ENCODE measurements around the gene ABHD17A.

ABHD17A gene

DNA sequence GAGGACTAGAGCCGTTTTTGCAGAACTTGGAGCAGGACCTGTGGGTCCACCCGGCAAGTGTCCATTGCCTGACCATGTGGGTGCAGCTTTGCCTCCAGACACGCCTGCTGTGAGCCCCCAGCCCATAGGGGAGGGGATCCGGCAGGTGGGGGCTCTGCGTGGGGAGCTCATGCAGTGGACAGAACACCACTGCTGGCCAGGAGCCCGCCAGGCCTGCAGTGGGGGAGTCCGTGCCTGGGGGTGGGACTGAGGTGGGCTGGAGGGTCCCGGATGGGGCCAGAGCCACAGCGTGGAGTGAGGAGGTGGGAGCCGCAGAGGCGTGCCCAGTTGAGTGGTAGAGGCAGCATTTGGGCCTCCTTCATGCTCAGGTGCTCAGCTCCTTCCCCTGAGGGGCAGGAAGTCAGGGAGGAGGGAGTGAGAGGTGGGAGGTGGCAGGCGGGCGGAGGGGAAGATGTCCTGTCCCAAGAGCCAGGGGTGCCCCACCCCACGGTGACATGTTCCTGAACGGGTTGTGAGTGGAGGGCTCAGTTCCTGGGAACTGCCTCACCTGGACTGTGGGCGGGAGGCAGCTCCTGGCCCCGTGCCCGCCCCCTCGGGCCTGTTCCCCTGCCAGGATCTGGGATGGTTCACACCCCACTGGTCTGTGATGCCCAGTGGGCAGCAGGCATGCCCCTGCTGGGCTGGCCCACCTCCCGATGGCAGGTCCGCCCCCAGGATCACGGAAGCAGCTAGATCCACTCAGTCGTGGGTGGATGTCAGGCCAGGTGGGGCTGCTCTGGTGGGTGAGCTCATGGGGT is 28.7 kb upstream of the ABHD17A start:
- TF ChIP-seq, protein P1, sequence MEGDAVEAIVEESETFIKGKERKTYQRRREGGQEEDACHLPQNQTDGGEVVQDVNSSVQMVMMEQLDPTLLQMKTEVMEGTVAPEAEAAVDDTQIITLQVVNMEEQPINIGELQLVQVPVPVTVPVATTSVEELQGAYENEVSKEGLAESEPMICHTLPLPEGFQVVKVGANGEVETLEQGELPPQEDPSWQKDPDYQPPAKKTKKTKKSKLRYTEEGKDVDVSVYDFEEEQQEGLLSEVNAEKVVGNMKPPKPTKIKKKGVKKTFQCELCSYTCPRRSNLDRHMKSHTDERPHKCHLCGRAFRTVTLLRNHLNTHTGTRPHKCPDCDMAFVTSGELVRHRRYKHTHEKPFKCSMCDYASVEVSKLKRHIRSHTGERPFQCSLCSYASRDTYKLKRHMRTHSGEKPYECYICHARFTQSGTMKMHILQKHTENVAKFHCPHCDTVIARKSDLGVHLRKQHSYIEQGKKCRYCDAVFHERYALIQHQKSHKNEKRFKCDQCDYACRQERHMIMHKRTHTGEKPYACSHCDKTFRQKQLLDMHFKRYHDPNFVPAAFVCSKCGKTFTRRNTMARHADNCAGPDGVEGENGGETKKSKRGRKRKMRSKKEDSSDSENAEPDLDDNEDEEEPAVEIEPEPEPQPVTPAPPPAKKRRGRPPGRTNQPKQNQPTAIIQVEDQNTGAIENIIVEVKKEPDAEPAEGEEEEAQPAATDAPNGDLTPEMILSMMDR (IDR thresholded peaks at IDR 0.05): no peak
- H3K9me3 Mint-ChIP-seq: no peaks in the 10 kb centered on the region
- no peaks in the 10 kb centered on the region for H3K27me3 Mint-ChIP-seq (ENCODE audit: low read depth, poor library complexity)
- DNase-seq: no peak
- H3K4me1 Mint-ChIP-seq: no peaks in the 10 kb centered on the region
- H3K36me3 Mint-ChIP-seq (ENCODE audit: low read depth): peaks cover 23% of the 10 kb centered on the region
- no peak overlapping the region for H3K4me3 Mint-ChIP-seq
- H3K27ac Mint-ChIP-seq: no peak overlapping the region

DNA sequence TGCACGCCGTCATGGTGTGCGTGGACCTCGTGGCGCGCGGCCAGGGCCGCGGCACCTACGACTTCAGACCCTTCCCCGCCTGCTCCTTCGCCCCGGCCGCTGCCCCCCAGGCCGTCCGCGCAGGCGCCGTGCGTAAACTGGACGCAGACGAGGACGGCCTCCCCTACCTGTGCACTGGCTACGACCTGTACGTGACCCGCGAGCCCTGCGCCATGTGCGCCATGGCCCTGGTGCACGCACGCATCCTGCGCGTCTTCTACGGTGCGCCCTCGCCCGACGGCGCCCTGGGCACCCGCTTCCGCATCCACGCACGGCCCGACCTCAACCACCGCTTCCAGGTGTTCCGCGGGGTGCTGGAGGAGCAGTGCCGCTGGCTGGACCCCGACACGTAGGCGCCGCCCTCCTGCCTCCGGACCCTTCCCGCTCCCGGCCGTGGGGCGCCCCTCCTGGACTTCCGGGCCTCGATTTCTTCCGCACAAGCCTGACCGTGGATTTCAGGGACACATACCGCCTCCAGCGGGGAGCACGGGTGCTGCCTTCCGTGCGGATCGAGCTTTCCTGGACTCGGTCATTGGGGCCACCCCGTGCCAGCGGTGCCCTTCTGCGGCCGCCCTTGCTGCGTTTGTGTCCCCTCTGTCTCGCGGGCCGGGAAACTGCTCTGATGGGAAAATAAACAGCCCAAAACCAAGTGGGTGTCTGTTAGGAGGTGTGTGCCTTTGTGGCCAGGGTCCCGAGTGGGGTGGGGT is 27.6 kb upstream of the ABHD17A start:
- Mint-ChIP-seq H3K36me3 (ENCODE audit: low read depth) (peaks cover 19% of the 10 kb centered on the region), H3K27ac (no peak overlapping the region), H3K4me1 (peaks cover 3% of the 10 kb centered on the region)

DNA sequence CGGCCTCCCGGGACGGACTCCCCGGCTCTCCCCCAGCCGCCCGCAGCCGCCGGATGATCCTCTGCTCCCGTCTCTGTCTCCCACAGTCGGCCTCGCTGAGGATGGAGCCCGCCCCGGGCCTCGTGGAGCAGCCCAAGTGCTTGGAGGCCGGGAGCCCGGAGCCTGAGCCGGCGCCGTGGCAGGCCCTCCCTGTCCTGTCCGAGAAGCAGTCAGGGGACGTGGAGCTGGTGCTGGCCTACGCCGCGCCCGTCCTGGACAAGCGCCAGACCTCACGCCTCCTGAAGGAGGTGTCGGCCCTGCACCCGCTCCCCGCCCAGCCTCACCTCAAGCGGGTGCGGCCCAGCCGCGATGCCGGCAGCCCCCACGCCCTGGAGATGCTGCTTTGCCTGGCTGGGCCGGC is 26.7 kb upstream of the ABHD17A start:
- TF ChIP-seq, protein P1 (IDR thresholded peaks at IDR 0.05): no peak
- no peaks in the 10 kb centered on the region for H3K9me3 Mint-ChIP-seq
- no peak overlapping the region for H3K4me3 Mint-ChIP-seq

More for the DNA sequence above, 27.6 kb upstream of the ABHD17A start:
- no peaks in the 10 kb centered on the region for H3K27me3 Mint-ChIP-seq (ENCODE audit: low read depth, poor library complexity)
- no peaks in the 10 kb centered on the region for H3K9me3 Mint-ChIP-seq
- TF ChIP-seq, protein P1 (IDR thresholded peaks at IDR 0.05): no peak
- no peak overlapping the region for H3K4me3 Mint-ChIP-seq
- no peak for DNase-seq

DNA sequence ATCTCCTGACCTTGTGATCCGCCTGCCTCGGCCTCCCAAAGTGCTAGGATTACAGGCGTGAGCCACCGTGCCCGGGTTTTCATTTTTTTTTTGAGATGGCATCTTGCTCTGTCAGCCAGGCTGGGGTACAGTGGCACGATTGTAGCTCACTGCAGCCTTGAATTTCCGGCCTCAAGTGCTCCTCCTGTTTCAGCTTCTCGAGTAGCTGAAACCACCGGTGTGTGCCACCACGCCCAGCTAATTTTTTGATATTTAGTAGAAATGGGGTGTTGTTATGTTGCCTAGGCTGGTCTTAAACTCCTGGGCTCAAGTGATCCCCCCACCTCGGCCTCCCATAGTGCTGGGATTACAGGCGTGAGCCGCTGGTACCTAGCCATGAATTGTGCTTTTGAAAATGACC is 25.8 kb upstream of the ABHD17A start:
- Mint-ChIP-seq H3K9me3 (no peaks in the 10 kb centered on the region), H3K4me3 (no peak overlapping the region), H3K27ac (no peak overlapping the region), H3K4me1 (peaks cover 3% of the 10 kb centered on the region), H3K36me3 (ENCODE audit: low read depth) (peaks cover 19% of the 10 kb centered on the region), H3K27me3 (ENCODE audit: low read depth, poor library complexity) (no peaks in the 10 kb centered on the region)
- TF ChIP-seq, protein P1 (IDR thresholded peaks at IDR 0.05): no peak
- DNase-seq: no peak

More for the DNA sequence above, 26.7 kb upstream of the ABHD17A start:
- peaks cover 3% of the 10 kb centered on the region for H3K4me1 Mint-ChIP-seq
- peaks cover 19% of the 10 kb centered on the region for H3K36me3 Mint-ChIP-seq (ENCODE audit: low read depth)
- DNase-seq: no peak
- no peaks in the 10 kb centered on the region for H3K27me3 Mint-ChIP-seq (ENCODE audit: low read depth, poor library complexity)
- H3K27ac Mint-ChIP-seq: no peak overlapping the region

DNA sequence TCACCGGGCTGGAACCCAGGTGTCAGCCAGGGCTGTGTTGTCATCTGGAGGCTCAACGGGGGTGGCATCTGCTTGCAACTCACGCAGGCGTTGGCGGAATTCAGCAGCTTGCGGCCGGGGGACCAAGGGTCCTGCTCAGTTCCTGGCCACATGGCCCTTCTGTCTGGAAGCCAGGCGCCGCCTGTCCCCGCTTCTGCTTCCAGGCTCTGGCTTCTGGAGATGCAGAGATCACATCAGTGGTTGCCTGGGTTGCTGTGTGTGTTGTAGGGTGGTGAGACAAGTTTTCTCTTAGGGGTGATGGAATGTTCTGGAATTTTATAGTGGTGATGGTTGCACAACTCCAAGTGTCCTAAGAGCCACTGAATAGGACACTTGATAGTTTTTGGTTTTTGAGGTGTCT is 24.9 kb upstream of the ABHD17A start:
- Mint-ChIP-seq H3K36me3 (ENCODE audit: low read depth) (peaks cover 19% of the 10 kb centered on the region), H3K9me3 (no peaks in the 10 kb centered on the region), H3K4me3 (no peak overlapping the region), H3K27ac (no peak overlapping the region), H3K4me1 (peaks cover 9% of the 10 kb centered on the region), H3K27me3 (ENCODE audit: low read depth, poor library complexity) (no peaks in the 10 kb centered on the region)
- DNase-seq: no peak
- TF ChIP-seq, protein P1 (IDR thresholded peaks at IDR 0.05): no peak
